ENCODE data around the gene TMEM238.

The TMEM238 gene

GRCh38 chr19:55376241-55376933 is 7.7 kb downstream of the TMEM238 start, which contains the start of gene TMEM190:
TSS of gene TMEM190 (plus strand) at chr19:55376826. CDS start at chr19:55376854, 28 bp downstream.
- DNase-seq: no peak

- peak; percentile 53 for DNase-seq
Observed at GRCh38 chr19:55373993-55374757, 9.9 kb downstream of the TMEM238 start.

GRCh38 chr19:55373306-55373992 is 10.6 kb downstream of the TMEM238 start:
- no peak for DNase-seq

GRCh38 chr19:55372316-55373081 is 11.6 kb downstream of the TMEM238 start:
- DNase-seq: peak; percentile 78

GRCh38 chr19:55370305-55370988 is 13.6 kb downstream of the TMEM238 start, which contains the start of gene IL11:
TSS of gene IL11 (minus strand) at chr19:55370463. CDS start at chr19:55370310, 153 bp downstream.
- peak; percentile 79 for DNase-seq

- DNase-seq: peak; percentile 76
Observed at GRCh38 chr19:55369653-55370304, 14.3 kb downstream of the TMEM238 start.

- DNase-seq: peak; percentile 63
Observed at GRCh38 chr19:55368701-55369563, 15.2 kb downstream of the TMEM238 start.

GRCh38 chr19:55368106-55368505 is 16.0 kb downstream of the TMEM238 start:
- DNase-seq: no peak

GRCh38 chr19:55366790-55367189 is 17.3 kb downstream of the TMEM238 start:
- DNase-seq: no peak

- no peak for DNase-seq
Observed at GRCh38 chr19:55365964-55366363, 18.1 kb downstream of the TMEM238 start.

GRCh38 chr19:55365245-55365644 is 18.8 kb downstream of the TMEM238 start:
- no peak for DNase-seq

- DNase-seq: no peak
Observed at GRCh38 chr19:55362990-55363716, 20.9 kb downstream of the TMEM238 start, which contains the start of gene GARIN5B. TSS of gene GARIN5B (minus strand) at chr19:55363260. CDS start at chr19:55363066, 194 bp downstream.

GRCh38 chr19:55362174-55362989 is 21.7 kb downstream of the TMEM238 start:
- no peak for DNase-seq

- DNase-seq: no peak
Observed at GRCh38 chr19:55360902-55361301, 23.2 kb downstream of the TMEM238 start.

GRCh38 chr19:55358943-55359908 is 24.9 kb downstream of the TMEM238 start:
- DNase-seq: no peak

- no peak for DNase-seq
Observed at GRCh38 chr19:55358493-55358892, 25.6 kb downstream of the TMEM238 start.

GRCh38 chr19:55355213-55355821 is 28.8 kb downstream of the TMEM238 start:
- no peak for DNase-seq

Data from fibroblast of upper back skin (primary cell).